K562 (cell line): ENCODE results near the gene OSBPL7. TPM values are rescaled to one million over a fixed set of nuclear protein-coding genes. Genes with fewer than 3 reads are reported as not detected.
A peak's percentile ranks its signal among the peaks of the same experiment; 100 is the strongest.

Source experiments
- ATF2 ChIP-seq: sonication (generic); formaldehyde crosslinking; IDR thresholded peaks from 2 replicates; pipeline ENCODE4 v1.8.1; 2022; ENCODE audit warnings: missing genetic modification reagents
- CTCF ChIP-seq, 3 experiments: IDR thresholded peaks in 2 of 3; conservative IDR thresholded peaks in 1 of 3; 2 replicates each; pipeline ENCODE4 v1.5.1; 2011 to 2012; ENCODE audit warnings: low read length in 3 of 3, mild to moderate bottlenecking in 3 of 3, control low read depth in 2 of 3, improper control_type of control experiment in 1 of 3, inconsistent platforms in 1 of 3, low read depth in 1 of 3, mixed read lengths in 1 of 3, moderate library complexity in 1 of 3; ENCODE audit not compliant: insufficient read depth in 2 of 3
- EP400 ChIP-seq: fragments of 450-650 bp; IDR thresholded peaks from 2 replicates; pipeline ENCODE4 v1.6.1; 2017; ENCODE audit warnings: antibody characterized with exemption, mild to moderate bottlenecking, moderate library complexity
- EWSR1 ChIP-seq: fragments of 450-650 bp; IDR thresholded peaks from 2 replicates; pipeline ENCODE4 v1.6.1; 2018; ENCODE audit warnings: borderline replicate concordance, mild to moderate bottlenecking, low read depth, moderate library complexity; ENCODE audit not compliant: partially characterized antibody
- FOXK1 ChIP-seq: sonication (generic); formaldehyde crosslinking; IDR thresholded peaks from 2 replicates; pipeline ENCODE4 v1.8.0; 2022; ENCODE audit warnings: missing genetic modification reagents, mild to moderate bottlenecking, borderline replicate concordance
- HES1 ChIP-seq: fragments of 450-650 bp; IDR thresholded peaks from 2 replicates; pipeline ENCODE4 v1.6.1; 2016; ENCODE audit warnings: low read depth, mild to moderate bottlenecking, moderate library complexity
- HOMEZ ChIP-seq: fragments of 250-450 bp; sonication (Bioruptor Pico); IDR thresholded peaks from 2 replicates; pipeline ENCODE4 v1.4.0; 2020; ENCODE audit warnings: mild to moderate bottlenecking, moderate library complexity
- KDM1A ChIP-seq, 2 experiments: fragments of 450-650 bp; IDR thresholded peaks; 2 replicates each; pipeline ENCODE4 v1.6.1; 2016; ENCODE audit warnings: mild to moderate bottlenecking in 2 of 2
- MAFK ChIP-seq: IDR thresholded peaks from 2 replicates; pipeline ENCODE4 v1.6.1; 2011; ENCODE audit warnings: low read length, improper control_type of control experiment
- NCOA2 ChIP-seq, 2 experiments: fragments of 450-650 bp; IDR thresholded peaks; 2 replicates each; pipeline ENCODE4 v1.6.1; 2018; ENCODE audit warnings: mild to moderate bottlenecking in 2 of 2, moderate library complexity in 1 of 2; ENCODE audit not compliant: partially characterized antibody in 2 of 2
- TRIM28 ChIP-seq: fragments of 450-650 bp; IDR thresholded peaks from 2 replicates; pipeline ENCODE4 v1.6.1; 2017
- ZBTB33 ChIP-seq: sonication (generic); formaldehyde crosslinking; IDR thresholded peaks from 2 replicates; pipeline ENCODE4 v1.8.1; 2023; ENCODE audit warnings: mild to moderate bottlenecking, missing genetic modification reagents
- ZNF232 ChIP-seq: sonication (generic); formaldehyde crosslinking; IDR thresholded peaks from 2 replicates; pipeline ENCODE4 v1.8.0; 2022; ENCODE audit warnings: mild to moderate bottlenecking, missing genetic modification reagents
- ZNF444 ChIP-seq: fragments of 250-450 bp; sonication (Bioruptor Pico); IDR thresholded peaks from 2 replicates; pipeline ENCODE4 v1.4.0; 2020; ENCODE audit warnings: mild to moderate bottlenecking, moderate library complexity
- polyA plus RNA-seq, 8 experiments: library from polyadenylated mRNA; depleted of rRNA in 4 of 8; stranded (reverse) in 5 of 8; unstranded in 3 of 8; fragments of >200 nt; fragmentation: Nextera tagmentation in 2 of 8; fragmentation: Illumina TruSeq in 1 of 8; extraction: Ambion mirVana in 2 of 8; extraction: Trizol in 1 of 8; gene quantifications; 2 replicates each; pipeline versions ENCODE4 v1.2.1 to v1.2.3, GENCODE V29; 2011 to 2014; ENCODE audit warnings: inconsistent platforms in 1 of 8, missing spikeins in 1 of 8
- total RNA-seq, 7 experiments: library from RNA; depleted of rRNA in 6 of 7; stranded (reverse); fragments of >200 nt in 6 of 7; fragmentation: Illumina TruSeq in 2 of 7; extraction: Trizol in 2 of 7; gene quantifications; 2 replicates each; pipeline versions ENCODE4 v1.2.1 to v1.2.3, GENCODE V29; 2011 to 2021; ENCODE audit warnings: low replicate concordance in 1 of 7
- TF ChIP-seq, protein P1 (sequence below): sonication (generic); IDR thresholded peaks from 2 replicates; pipeline ENCODE4 v1.6.1; 2016
- TF ChIP-seq, protein P2 (sequence below): IDR thresholded peaks from 2 replicates; pipeline ENCODE4 v1.6.1; 2014; ENCODE audit warnings: antibody characterized with exemption

Gene OSBPL7
- total and polyA plus RNA-seq, 9 of the 15 experiments (the other 6 are each of a cell fraction or from before 2014, with no cell fraction given): 0.32 to 11.9 (median 5.8) TPM

- no peak for TF ChIP-seq ATF2 (CRISPR knock-in tag)
- TF ChIP-seq, protein P1, sequence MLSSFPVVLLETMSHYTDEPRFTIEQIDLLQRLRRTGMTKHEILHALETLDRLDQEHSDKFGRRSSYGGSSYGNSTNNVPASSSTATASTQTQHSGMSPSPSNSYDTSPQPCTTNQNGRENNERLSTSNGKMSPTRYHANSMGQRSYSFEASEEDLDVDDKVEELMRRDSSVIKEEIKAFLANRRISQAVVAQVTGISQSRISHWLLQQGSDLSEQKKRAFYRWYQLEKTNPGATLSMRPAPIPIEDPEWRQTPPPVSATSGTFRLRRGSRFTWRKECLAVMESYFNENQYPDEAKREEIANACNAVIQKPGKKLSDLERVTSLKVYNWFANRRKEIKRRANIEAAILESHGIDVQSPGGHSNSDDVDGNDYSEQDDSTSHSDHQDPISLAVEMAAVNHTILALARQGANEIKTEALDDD: peak; percentile 23; the same call in 1 of the 2 replicates
- no peak for TF ChIP-seq MAFK
- TF ChIP-seq KDM1A (IDR thresholded peaks at IDR 0.05): peak; percentile 92 to 96
- no peak for TF ChIP-seq CTCF (IDR thresholded peaks at IDR 0.05 in 2 of 3, conservative IDR thresholded peaks at IDR 0.05 in 1 of 3; ENCODE audit: insufficient read depth in 2 of 3, low read depth in 1 of 3, low read length in 3 of 3)
- no peak for TF ChIP-seq EWSR1
- TF ChIP-seq ZBTB33 (CRISPR knock-in tag): peak; percentile 73
- no peak for TF ChIP-seq FOXK1 (CRISPR knock-in tag)
- TF ChIP-seq HES1: peak; percentile 86
- TF ChIP-seq, protein P2, sequence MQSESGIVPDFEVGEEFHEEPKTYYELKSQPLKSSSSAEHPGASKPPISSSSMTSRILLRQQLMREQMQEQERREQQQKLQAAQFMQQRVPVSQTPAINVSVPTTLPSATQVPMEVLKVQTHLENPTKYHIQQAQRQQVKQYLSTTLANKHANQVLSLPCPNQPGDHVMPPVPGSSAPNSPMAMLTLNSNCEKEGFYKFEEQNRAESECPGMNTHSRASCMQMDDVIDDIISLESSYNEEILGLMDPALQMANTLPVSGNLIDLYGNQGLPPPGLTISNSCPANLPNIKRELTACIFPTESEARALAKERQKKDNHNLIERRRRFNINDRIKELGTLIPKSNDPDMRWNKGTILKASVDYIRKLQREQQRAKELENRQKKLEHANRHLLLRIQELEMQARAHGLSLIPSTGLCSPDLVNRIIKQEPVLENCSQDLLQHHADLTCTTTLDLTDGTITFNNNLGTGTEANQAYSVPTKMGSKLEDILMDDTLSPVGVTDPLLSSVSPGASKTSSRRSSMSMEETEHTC: peak; percentile 75
- no peak for TF ChIP-seq ZNF232
- peak; percentile 83 for TF ChIP-seq EP400
- peak; percentile 77 for TF ChIP-seq TRIM28
- TF ChIP-seq NCOA2 (IDR thresholded peaks at IDR 0.05; ENCODE audit: partially characterized antibody in 2 of 2): peak in 1 of 2 experiments; percentile 88
- TF ChIP-seq HOMEZ (CRISPR knock-in tag): no peak
- no peak for TF ChIP-seq ZNF444 (CRISPR knock-in tag)
Observed at GRCh38 chr17:47866941-47867340, 45.3 kb upstream of the OSBPL7 start (continued).
